Vagina (tissue), 2 donors: ENCODE measurements around the gene VIPR2.

ENCODE experiments used
- POLR2A ChIP-seq, 2 donors: fragments of 450-650 bp; IDR thresholded peaks; one replicate each; pipeline ENCODE4 v1.6.1; 2017; ENCODE audit warnings: antibody characterized with exemption in 2 of 2, mild to moderate bottlenecking in 2 of 2, moderate library complexity in 2 of 2
- TF ChIP-seq, protein P1 (sequence below), 3 experiments: fragments of 450-650 bp in 2 of 3; fragments of 200-600 bp in 1 of 3; sonication (generic) in 1 of 3; IDR thresholded peaks; one replicate each; pipeline ENCODE4 v1.5.1; 2017 to 2019; ENCODE audit warnings: antibody characterized with exemption in 3 of 3, mild to moderate bottlenecking in 2 of 3, moderate library complexity in 2 of 3

GRCh38 chr7:158979023-158979529 is 165.6 kb downstream of the VIPR2 start:
- TF ChIP-seq POLR2A (IDR thresholded peaks at IDR 0.05) = no peak
- TF ChIP-seq, protein P1, sequence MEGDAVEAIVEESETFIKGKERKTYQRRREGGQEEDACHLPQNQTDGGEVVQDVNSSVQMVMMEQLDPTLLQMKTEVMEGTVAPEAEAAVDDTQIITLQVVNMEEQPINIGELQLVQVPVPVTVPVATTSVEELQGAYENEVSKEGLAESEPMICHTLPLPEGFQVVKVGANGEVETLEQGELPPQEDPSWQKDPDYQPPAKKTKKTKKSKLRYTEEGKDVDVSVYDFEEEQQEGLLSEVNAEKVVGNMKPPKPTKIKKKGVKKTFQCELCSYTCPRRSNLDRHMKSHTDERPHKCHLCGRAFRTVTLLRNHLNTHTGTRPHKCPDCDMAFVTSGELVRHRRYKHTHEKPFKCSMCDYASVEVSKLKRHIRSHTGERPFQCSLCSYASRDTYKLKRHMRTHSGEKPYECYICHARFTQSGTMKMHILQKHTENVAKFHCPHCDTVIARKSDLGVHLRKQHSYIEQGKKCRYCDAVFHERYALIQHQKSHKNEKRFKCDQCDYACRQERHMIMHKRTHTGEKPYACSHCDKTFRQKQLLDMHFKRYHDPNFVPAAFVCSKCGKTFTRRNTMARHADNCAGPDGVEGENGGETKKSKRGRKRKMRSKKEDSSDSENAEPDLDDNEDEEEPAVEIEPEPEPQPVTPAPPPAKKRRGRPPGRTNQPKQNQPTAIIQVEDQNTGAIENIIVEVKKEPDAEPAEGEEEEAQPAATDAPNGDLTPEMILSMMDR (IDR thresholded peaks at IDR 0.05) = no peak
